GM06990 (cell line): Measurements from ENCODE around the gene SLC16A3.
A peak's percentile ranks its signal among the peaks of the same experiment; 100 is the strongest.

ENCODE experiments used
- DNase-seq: peaks from one replicate; pipeline ENCODE4 v3.0.0-alpha.2; 2011; ENCODE audit not compliant: insufficient read length; ENCODE audit errors: extremely low read depth
- H3K27me3 ChIP-seq: replicated peaks from 2 replicates; pipeline ENCODE4 v1.6.0; 2011; ENCODE audit warnings: low read length; ENCODE audit not compliant: control insufficient read depth, insufficient read depth
- H3K36me3 ChIP-seq: 2 replicates; pipeline ENCODE4 v1.5.1; 2011; ENCODE audit warnings: low read length; ENCODE audit not compliant: control insufficient read depth, insufficient read depth
- H3K4me3 ChIP-seq: replicated peaks from 2 replicates; pipeline ENCODE4 v1.5.1; 2011; ENCODE audit warnings: low read depth, mild to moderate bottlenecking, control low read depth, low read length
- TF ChIP-seq, protein P1 (sequence below): IDR thresholded peaks from 2 replicates; pipeline ENCODE4 v1.5.1; 2011; ENCODE audit warnings: low read length, control low read depth, mild to moderate bottlenecking, inconsistent platforms; ENCODE audit not compliant: insufficient read depth, poor library complexity, severe bottlenecking

Gene SLC16A3

GRCh38 chr17:82240506-82241182, 11.8 kb downstream of the SLC16A3 start:
- peaks cover 37% of the 10 kb centered on the region for H3K36me3 ChIP-seq
- TF ChIP-seq, protein P1, sequence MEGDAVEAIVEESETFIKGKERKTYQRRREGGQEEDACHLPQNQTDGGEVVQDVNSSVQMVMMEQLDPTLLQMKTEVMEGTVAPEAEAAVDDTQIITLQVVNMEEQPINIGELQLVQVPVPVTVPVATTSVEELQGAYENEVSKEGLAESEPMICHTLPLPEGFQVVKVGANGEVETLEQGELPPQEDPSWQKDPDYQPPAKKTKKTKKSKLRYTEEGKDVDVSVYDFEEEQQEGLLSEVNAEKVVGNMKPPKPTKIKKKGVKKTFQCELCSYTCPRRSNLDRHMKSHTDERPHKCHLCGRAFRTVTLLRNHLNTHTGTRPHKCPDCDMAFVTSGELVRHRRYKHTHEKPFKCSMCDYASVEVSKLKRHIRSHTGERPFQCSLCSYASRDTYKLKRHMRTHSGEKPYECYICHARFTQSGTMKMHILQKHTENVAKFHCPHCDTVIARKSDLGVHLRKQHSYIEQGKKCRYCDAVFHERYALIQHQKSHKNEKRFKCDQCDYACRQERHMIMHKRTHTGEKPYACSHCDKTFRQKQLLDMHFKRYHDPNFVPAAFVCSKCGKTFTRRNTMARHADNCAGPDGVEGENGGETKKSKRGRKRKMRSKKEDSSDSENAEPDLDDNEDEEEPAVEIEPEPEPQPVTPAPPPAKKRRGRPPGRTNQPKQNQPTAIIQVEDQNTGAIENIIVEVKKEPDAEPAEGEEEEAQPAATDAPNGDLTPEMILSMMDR, result no peak
- no peaks in the 10 kb centered on the region for H3K27me3 ChIP-seq
- H3K4me3 ChIP-seq, result no peak overlapping the region
- DNase-seq, result peak; percentile 14

DNA sequence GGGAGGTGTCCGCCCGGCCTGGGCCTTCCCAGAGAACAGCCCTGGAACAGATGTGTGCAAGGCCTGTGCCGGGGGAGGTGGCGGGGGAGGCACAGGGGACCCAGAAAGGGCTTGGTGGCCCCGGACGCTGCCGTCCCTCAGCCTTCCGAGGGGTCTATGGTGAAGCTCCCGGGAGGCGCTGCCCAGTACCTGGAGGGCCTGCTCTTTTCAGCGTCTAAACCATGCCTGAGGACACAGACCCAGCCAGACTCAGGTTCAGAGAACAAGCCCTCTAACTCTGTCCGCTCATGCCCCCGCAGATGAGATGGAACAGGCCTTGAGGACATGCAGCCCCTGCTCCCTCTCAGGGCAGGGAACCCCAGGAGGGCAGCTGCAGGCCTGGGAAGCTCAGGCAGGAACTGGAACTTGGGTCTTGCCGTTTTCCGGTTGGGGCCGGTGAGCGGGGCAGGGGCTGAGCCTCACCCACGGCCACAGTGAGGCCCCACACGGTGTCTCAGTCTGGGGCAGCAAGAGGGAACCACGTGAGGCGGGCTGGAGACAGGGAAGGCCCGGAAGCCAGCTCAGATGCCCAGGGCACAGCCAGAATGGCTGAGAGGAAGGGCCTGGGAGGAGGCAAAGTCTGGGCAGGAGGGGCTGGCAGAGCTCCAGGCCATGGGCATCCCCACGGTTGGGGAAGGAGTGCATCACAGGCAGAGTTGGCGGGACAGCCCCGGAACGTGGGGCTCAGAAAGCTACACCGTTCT, 12.5 kb downstream of the SLC16A3 start:
- Histone ChIP-seq H3K36me3 (peaks cover 44% of the 10 kb centered on the region), H3K27me3 (no peaks in the 10 kb centered on the region), H3K4me3 (no peak overlapping the region)
- TF ChIP-seq, protein P1, result no peak
- peak; percentile 42 for DNase-seq

- DNase-seq, result peak; percentile 47
- Histone ChIP-seq H3K36me3 (peaks cover 51% of the 10 kb centered on the region), H3K4me3 (no peak overlapping the region), H3K27me3 (no peaks in the 10 kb centered on the region)
- TF ChIP-seq, protein P1, result no peak
Measured at GRCh38 chr17:82241926-82242697, 13.3 kb downstream of the SLC16A3 start.

DNA sequence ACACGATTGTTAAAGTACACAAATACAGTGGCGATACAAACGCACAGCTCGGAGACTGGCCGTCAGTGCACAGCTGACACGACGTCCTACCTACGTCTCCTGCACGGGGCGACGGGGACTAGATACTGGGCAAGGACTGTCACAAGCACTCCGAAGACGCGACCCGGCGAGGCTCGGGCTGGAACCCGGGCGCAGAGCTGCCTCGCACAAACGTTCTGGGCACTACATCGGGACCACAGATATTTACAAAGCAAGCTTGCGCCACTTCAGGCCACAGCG, 13.8 kb downstream of the SLC16A3 start:
- TF ChIP-seq, protein P1, result no peak
- DNase-seq, result peak; percentile 33
- Histone ChIP-seq H3K27me3 (no peaks in the 10 kb centered on the region), H3K4me3 (no peak overlapping the region), H3K36me3 (peaks cover 52% of the 10 kb centered on the region)

GRCh38 chr17:82242977-82243647, 14.3 kb downstream of the SLC16A3 start:
- TF ChIP-seq, protein P1, result no peak
- DNase-seq, result peak; percentile 28
- H3K36me3 ChIP-seq, result peaks cover 53% of the 10 kb centered on the region
- H3K27me3 ChIP-seq, result no peaks in the 10 kb centered on the region
- H3K4me3 ChIP-seq, result no peak overlapping the region
